Measurements from ENCODE around the gene TBRG4.
A peak's percentile ranks its signal among the peaks of the same experiment; 100 is the strongest.

The TBRG4 gene

DNA sequence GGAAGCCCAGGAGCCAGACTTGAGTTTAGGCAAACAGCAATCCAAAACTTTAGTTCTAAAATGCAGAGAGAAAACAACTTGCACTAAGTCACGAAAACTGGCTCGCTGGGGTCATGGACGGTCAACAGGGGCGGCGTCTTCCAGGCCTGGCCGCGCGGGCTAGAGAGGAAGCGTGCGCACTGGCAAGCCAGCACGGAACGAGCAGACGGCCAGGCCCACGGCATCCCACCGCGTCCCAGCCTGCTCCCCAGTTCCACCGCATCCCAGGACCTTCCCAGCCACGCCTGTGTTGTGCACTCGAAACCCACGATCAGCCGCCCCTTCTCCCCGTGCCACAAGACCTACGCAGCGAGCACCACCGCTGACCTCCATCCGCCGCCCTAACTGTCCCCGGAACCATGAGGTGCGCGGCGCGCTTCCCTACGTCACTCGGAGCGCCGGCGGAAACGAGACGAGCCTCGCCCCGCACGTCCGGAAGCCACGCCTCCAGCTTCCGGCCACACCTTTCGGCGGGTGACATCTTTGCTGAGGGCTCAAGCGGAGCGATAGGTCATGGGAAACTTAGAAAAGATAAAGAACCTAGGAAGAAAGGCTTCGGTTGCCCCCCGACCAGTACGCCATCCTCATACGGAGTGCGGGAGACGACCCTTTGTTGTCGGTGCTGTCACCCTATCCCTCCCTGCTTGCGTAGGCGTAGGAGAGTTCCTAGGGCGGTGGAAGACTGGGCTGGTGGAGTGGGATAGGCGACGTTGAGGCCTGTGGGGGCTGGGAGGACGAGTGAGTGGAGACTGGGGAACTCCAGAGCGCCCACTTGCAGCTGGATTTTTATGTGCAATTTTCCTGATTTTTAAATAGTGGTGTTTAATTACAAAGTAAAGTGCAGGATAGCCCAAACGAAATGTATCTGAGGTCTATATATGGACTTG, at the start of gene TBRG4:
Gene TBRG4, minus strand, starts transcription at position 400 of the 926 bp plus-strand sequence. CDS start 2,460 bp downstream, outside the sequence.
- TF ChIP-seq, protein P1, sequence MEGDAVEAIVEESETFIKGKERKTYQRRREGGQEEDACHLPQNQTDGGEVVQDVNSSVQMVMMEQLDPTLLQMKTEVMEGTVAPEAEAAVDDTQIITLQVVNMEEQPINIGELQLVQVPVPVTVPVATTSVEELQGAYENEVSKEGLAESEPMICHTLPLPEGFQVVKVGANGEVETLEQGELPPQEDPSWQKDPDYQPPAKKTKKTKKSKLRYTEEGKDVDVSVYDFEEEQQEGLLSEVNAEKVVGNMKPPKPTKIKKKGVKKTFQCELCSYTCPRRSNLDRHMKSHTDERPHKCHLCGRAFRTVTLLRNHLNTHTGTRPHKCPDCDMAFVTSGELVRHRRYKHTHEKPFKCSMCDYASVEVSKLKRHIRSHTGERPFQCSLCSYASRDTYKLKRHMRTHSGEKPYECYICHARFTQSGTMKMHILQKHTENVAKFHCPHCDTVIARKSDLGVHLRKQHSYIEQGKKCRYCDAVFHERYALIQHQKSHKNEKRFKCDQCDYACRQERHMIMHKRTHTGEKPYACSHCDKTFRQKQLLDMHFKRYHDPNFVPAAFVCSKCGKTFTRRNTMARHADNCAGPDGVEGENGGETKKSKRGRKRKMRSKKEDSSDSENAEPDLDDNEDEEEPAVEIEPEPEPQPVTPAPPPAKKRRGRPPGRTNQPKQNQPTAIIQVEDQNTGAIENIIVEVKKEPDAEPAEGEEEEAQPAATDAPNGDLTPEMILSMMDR (conservative IDR thresholded peaks at IDR 0.05) = peak; percentile 68
- H3K27ac ChIP-seq = peak within 1 kb of the TSS; percentile 93

- no peak overlapping the region for H3K27ac ChIP-seq
- TF ChIP-seq, protein P1 (conservative IDR thresholded peaks at IDR 0.05) = no peak
Observed at GRCh38 chr7:45161138-45161537, 49.6 kb upstream of the TBRG4 start.

- H3K27ac ChIP-seq = no peak overlapping the region
- TF ChIP-seq, protein P1 (conservative IDR thresholded peaks at IDR 0.05) = no peak
Observed at GRCh38 chr7:45160417-45160881, 49.0 kb upstream of the TBRG4 start.

DNA sequence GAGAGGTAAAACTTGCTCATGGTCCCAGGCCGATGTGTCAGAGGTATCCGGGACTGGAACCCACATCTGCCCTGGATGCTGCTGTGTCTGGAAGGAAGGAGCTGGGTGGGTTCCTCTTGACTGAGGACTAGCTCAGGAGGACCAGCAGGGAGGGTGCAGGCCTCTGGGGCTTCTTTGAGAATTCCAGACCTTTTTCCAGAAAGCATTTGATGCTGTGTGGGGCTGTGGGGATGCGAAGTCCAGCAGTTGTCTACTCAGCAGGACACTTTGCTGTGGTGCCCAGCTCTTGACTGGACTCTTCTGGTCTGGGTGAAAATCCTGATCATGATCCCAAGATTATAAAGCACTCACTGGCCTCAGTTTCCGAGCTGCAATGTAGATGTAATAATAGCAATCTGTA, 47.8 kb upstream of the TBRG4 start:
- TF ChIP-seq, protein P1 (conservative IDR thresholded peaks at IDR 0.05) = no peak
- no peak overlapping the region for H3K27ac ChIP-seq

DNA sequence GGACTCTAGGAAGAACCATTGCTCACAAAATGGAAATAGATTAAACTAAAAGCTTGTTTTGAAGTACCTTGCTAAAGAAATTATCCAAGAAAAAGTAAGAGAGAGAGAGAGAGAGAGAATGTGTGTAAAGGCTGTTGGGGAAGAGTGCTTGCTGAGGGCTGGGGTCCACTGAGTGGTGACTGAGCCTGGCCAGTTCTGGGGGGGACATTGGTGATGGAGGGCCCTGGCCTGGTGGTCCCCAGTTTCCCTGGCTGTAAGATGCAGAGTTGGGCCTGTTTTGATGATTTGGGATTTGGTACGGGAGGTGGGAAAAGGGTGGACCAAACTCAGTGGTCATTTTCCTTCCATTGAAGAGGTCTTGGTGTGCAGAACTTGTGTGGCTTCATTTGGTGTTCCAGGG, 47.0 kb upstream of the TBRG4 start:
- TF ChIP-seq, protein P1 (conservative IDR thresholded peaks at IDR 0.05) = no peak
- no peak overlapping the region for H3K27ac ChIP-seq

- H3K27ac ChIP-seq = no peak within 1 kb of the TSS
- TF ChIP-seq, protein P1 (conservative IDR thresholded peaks at IDR 0.05) = no peak
Observed at GRCh38 chr7:45157653-45158401, 46.3 kb upstream of the TBRG4 start, which contains the start of gene RAMP3. Gene RAMP3, plus strand, starts transcription at chr7:45157791. Its CDS starts 38 bp downstream, at chr7:45157829.

GRCh38 chr7:45157286-45157652, 45.8 kb upstream of the TBRG4 start:
- TF ChIP-seq, protein P1 (conservative IDR thresholded peaks at IDR 0.05) = no peak
- H3K27ac ChIP-seq = no peak overlapping the region

Measured in VCaP (cell line).